Measurements from ENCODE around the gene MCRIP1. TPM values are rescaled to one million over a fixed set of nuclear protein-coding genes. Genes with fewer than 3 reads are reported as not detected.

The MCRIP1 gene
- total and polyA plus RNA-seq, 2 experiments from 2014 or later: 161 to 233 TPM

DNA sequence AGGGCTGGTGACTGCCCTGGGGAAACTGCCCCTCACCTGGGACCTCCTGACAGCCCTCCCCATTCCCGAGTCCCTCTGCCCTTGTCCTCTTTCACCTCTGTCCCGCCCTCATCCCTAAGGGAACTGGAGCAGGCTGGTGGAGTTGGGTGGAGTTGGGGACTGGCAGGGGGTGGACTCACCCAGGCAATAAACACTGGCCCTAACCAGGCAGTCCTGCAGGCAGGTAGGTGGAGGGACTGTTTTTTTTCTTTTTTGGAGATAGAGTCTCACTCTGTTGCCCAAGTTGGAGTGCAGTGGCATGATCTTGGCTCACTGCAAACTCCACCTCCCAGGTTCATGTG lies 17.5 kb downstream of the MCRIP1 start:
- H3K27ac ChIP-seq: no peak overlapping the region

DNA sequence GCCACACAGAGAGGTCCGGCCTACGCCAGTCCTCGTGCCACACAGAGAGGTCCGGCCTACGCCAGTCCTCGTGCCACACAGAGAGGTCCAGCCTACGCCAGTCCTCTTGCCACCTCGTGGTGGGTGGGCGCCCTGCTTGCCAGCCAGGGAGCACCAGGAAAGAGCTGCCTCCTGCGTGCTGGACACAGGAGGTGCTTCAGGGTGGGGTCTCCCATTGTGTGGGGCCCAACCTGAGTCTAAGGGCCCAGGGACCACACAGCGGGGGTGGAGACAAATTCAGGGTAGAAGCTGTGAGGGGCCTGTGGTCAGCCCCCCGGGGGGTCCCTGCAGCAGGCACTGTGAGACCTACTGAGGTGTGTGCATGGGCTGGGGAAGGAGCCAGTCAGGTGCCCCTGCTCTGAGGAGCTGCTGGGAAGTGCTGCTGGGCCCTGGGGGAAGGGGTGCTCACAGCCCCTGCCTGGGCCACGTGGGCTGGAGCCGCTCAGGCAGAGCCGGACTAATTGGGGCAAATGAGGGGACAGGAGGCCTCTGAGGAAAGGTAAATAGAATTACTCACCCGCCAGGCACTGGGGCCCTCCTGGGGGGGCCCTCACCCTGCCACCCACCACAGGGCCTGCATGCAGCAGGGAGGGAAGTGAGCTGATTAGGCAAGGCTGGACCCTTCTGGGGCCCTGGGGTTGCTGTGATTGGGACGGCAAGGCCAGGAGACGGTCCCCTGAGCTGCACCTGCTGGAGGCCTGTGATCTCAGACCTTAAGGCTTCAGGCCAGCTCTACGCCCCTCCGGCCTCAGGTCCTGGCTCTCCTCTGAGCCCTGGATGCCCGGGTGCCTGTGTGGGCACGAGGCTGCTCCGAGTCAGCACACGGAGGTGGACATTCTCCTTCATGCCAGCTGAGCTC lies 18.1 kb downstream of the MCRIP1 start:
- H3K9me3 ChIP-seq (ENCODE audit: low read depth): no peaks in the 10 kb centered on the region
- H3K27me3 ChIP-seq: peaks cover under 1% of the 10 kb centered on the region
- no peak overlapping the region for H3K27ac ChIP-seq
- TF ChIP-seq, protein P1, sequence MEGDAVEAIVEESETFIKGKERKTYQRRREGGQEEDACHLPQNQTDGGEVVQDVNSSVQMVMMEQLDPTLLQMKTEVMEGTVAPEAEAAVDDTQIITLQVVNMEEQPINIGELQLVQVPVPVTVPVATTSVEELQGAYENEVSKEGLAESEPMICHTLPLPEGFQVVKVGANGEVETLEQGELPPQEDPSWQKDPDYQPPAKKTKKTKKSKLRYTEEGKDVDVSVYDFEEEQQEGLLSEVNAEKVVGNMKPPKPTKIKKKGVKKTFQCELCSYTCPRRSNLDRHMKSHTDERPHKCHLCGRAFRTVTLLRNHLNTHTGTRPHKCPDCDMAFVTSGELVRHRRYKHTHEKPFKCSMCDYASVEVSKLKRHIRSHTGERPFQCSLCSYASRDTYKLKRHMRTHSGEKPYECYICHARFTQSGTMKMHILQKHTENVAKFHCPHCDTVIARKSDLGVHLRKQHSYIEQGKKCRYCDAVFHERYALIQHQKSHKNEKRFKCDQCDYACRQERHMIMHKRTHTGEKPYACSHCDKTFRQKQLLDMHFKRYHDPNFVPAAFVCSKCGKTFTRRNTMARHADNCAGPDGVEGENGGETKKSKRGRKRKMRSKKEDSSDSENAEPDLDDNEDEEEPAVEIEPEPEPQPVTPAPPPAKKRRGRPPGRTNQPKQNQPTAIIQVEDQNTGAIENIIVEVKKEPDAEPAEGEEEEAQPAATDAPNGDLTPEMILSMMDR (IDR thresholded peaks at IDR 0.05; ENCODE audit: low read depth, low read length): no peak
- H3K4me1 ChIP-seq (ENCODE audit: low read depth): peaks cover 4% of the 10 kb centered on the region
- no peak for DNase-seq (ENCODE audit: low read depth in 1 of 2, low spot score in 1 of 2)
- no peaks in the 10 kb centered on the region for H3K36me3 ChIP-seq
- H3K4me3 ChIP-seq: no peak overlapping the region

More for the DNA sequence above, 17.5 kb downstream of the MCRIP1 start:
- H3K4me1 ChIP-seq (ENCODE audit: low read depth): peaks cover 4% of the 10 kb centered on the region
- TF ChIP-seq, protein P1 (IDR thresholded peaks at IDR 0.05; ENCODE audit: low read depth, low read length): no peak
- no peaks in the 10 kb centered on the region for H3K27me3 ChIP-seq
- H3K36me3 ChIP-seq: no peaks in the 10 kb centered on the region
- H3K9me3 ChIP-seq (ENCODE audit: low read depth): no peaks in the 10 kb centered on the region
- H3K4me3 ChIP-seq: no peak overlapping the region
- no peak for DNase-seq (ENCODE audit: low read depth in 1 of 2, low spot score in 1 of 2)

DNA sequence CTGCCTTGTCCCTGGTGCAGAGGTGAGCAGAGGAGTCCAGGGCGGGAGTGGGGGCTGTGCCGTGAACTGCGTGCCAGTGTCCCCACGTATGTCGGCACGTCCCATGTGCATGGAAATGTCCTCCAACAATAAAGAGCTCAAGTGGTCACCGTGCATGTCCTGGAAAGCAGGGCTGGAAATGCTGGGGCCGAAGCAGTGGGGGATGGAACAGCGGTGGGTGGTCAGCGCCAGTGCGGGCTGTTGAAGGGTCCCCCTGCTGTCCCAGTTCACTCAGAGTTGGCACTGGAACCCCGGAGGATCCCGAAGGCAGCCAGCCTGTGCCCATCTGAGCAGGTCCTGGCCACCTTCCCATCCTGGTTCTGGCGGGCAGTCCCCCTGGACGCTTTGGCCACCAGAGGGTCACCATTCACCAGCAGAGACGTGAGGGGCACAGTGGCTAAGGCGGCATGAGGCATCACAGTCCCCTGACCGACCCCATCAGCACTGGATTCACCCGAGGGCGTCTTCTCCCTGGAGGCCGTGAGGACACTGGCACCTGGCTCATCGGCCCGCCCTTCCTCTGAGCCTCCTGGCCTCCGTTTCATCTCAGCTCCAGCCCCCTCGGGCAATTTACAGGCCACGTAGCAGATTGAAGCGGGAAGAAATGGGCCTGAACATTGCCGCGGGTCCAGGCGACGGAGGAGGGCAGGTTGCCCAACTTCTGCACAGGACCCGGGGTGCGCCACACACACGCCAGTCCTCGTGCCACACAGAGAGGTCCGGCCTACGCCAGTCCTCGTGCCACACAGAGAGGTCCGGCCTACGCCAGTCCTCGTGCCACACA lies 19.0 kb downstream of the MCRIP1 start:
- peaks cover 9% of the 10 kb centered on the region for H3K27me3 ChIP-seq
- DNase-seq (ENCODE audit: low read depth in 1 of 2, low spot score in 1 of 2): no peak
- peaks cover 4% of the 10 kb centered on the region for H3K4me1 ChIP-seq (ENCODE audit: low read depth)
- H3K27ac ChIP-seq: no peak overlapping the region
- H3K4me3 ChIP-seq: no peak overlapping the region
- no peaks in the 10 kb centered on the region for H3K36me3 ChIP-seq
- no peaks in the 10 kb centered on the region for H3K9me3 ChIP-seq (ENCODE audit: low read depth)
- TF ChIP-seq, protein P1 (IDR thresholded peaks at IDR 0.05; ENCODE audit: low read depth, low read length): no peak

DNA sequence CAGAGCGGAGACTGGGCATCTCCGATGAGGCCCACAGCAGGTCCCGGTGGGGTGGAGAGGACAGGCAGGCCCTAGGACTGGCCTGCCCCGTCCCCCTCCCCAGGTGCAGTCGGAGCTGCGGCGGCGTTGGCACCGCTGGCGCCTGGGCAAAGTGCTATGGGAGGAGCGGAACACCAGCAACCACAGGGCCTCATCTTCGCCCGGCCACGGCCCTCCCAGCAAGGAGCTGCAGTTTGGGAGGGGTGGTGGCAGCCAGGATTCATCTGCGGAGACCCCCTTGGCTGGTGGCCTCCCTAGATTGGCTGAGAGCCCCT lies 19.8 kb downstream of the MCRIP1 start:
- peaks cover 4% of the 10 kb centered on the region for H3K4me1 ChIP-seq (ENCODE audit: low read depth)
- H3K9me3 ChIP-seq (ENCODE audit: low read depth): no peaks in the 10 kb centered on the region
- no peak overlapping the region for H3K27ac ChIP-seq
- no peak overlapping the region for H3K4me3 ChIP-seq
- DNase-seq (ENCODE audit: low read depth in 1 of 2, low spot score in 1 of 2): no peak
- no peaks in the 10 kb centered on the region for H3K36me3 ChIP-seq
- TF ChIP-seq, protein P1 (IDR thresholded peaks at IDR 0.05; ENCODE audit: low read depth, low read length): no peak
- peaks cover 15% of the 10 kb centered on the region for H3K27me3 ChIP-seq

DNA sequence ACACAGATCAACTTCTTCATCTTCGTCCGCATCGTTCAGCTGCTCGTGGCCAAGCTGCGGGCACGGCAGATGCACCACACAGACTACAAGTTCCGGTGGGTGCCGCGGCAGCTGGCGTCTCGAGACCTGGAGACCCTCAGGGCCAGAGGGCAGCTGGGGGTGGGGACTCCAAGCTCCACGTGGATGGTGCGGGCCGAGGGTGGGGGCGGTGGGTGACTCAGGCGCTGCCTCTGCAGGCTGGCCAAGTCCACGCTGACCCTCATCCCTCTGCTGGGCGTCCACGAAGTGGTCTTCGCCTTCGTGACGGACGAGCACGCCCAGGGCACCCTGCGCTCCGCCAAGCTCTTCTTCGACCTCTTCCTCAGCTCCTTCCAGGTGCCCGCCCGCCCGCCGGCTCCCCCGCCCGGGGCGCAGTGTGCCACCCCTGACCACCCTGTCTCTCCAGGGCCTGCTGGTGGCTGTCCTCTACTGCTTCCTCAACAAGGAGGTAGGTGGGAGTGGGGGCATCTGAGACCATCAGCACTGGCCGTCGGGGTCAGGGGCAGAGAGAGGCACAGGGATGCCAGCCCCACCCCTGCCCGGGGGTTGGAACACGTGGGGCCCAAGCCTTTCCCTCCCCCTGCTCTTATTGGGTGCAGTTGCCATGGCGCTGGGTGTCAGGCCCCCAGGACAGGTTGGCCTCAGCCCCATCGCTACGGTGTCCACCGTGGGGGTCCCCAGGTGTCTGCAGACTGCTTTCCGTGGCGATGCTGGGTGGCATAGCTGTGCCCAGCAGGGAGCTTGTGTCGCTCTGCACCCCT lies 20.3 kb downstream of the MCRIP1 start:
- TF ChIP-seq, protein P1 (IDR thresholded peaks at IDR 0.05; ENCODE audit: low read depth, low read length): no peak
- H3K4me3 ChIP-seq: no peak overlapping the region
- peaks cover 4% of the 10 kb centered on the region for H3K4me1 ChIP-seq (ENCODE audit: low read depth)
- no peak for DNase-seq (ENCODE audit: low read depth in 1 of 2, low spot score in 1 of 2)
- peaks cover 20% of the 10 kb centered on the region for H3K27me3 ChIP-seq
- H3K27ac ChIP-seq: no peak overlapping the region
- H3K9me3 ChIP-seq (ENCODE audit: low read depth): no peaks in the 10 kb centered on the region
- no peaks in the 10 kb centered on the region for H3K36me3 ChIP-seq
